Neural progenitor cell (in vitro differentiated cells): ENCODE results near the gene PSMB8. TPM values are rescaled to one million over a fixed set of nuclear protein-coding genes. Genes with fewer than 3 reads are reported as not detected.

ENCODE experiments used
- DNase-seq: peaks from one replicate; pipeline ENCODE4 v3.0.0-alpha.2; 2016; ENCODE audit warnings: low spot score
- H2AFZ ChIP-seq: fragments of 200-600 bp; sonication (generic); replicated peaks from 2 replicates; pipeline ENCODE4 v1.6.1; 2016; ENCODE audit warnings: antibody characterized with exemption
- H3F3A ChIP-seq: fragments of 200-600 bp; sonication (generic); 2 replicates; pipeline ENCODE4 v1.6.1; 2016; ENCODE audit warnings: antibody characterized with exemption, low read depth
- H3K27ac ChIP-seq: fragments of 200-600 bp; sonication (generic); 2 replicates; pipeline ENCODE4 v1.5.1; 2016; ENCODE audit warnings: mild to moderate bottlenecking
- H3K27me3 ChIP-seq: fragments of 200-600 bp; sonication (generic); 2 replicates; pipeline ENCODE4 v1.6.1; 2016; ENCODE audit warnings: mild to moderate bottlenecking, moderate library complexity
- H3K36me3 ChIP-seq: fragments of 200-600 bp; sonication (generic); 2 replicates; pipeline ENCODE4 v1.5.1; 2016
- H3K4me1 ChIP-seq: fragments of 200-600 bp; sonication (generic); 2 replicates; pipeline ENCODE4 v1.6.1; 2016; ENCODE audit warnings: mixed run types
- H3K4me2 ChIP-seq: fragments of 200-600 bp; sonication (generic); 2 replicates; pipeline ENCODE4 v1.6.1; 2016
- H3K4me3 ChIP-seq: fragments of 200-600 bp; sonication (generic); 2 replicates; pipeline ENCODE4 v1.5.1; 2016
- H3K79me2 ChIP-seq: fragments of 200-600 bp; sonication (generic); 2 replicates; pipeline ENCODE4 v1.6.1; 2016; ENCODE audit warnings: low read depth
- H3K9ac ChIP-seq: fragments of 200-600 bp; sonication (generic); 2 replicates; pipeline ENCODE4 v1.6.1; 2016
- H3K9me3 ChIP-seq: fragments of 200-600 bp; sonication (generic); 2 replicates; pipeline ENCODE4 v1.5.1; 2016; ENCODE audit warnings: low read depth
- H4K20me1 ChIP-seq: fragments of 200-600 bp; sonication (generic); 2 replicates; pipeline ENCODE4 v1.6.1; 2016; ENCODE audit warnings: low read depth
- H3K27ac Mint-ChIP-seq: 3 replicates; pipeline ENCODE4 v1.8.0; 2021; ENCODE audit warnings: mixed read lengths
- H3K27me3 Mint-ChIP-seq: 2 replicates; pipeline ENCODE4 v1.8.0; 2022; ENCODE audit warnings: low read depth, mild to moderate bottlenecking, inconsistent platforms, moderate library complexity, mixed read lengths; ENCODE audit not compliant: insufficient read depth
- H3K36me3 Mint-ChIP-seq: 3 replicates; pipeline ENCODE4 v1.8.0; 2021; ENCODE audit warnings: mixed read lengths
- H3K4me1 Mint-ChIP-seq: 3 replicates; pipeline ENCODE4 v1.8.0; 2021; ENCODE audit warnings: mixed read lengths
- H3K4me3 Mint-ChIP-seq: 3 replicates; pipeline ENCODE4 v1.8.0; 2021; ENCODE audit warnings: mild to moderate bottlenecking, moderate library complexity, mixed read lengths
- H3K9me3 Mint-ChIP-seq: 3 replicates; pipeline ENCODE4 v1.8.0; 2020; ENCODE audit warnings: mixed read lengths
- EZH2 ChIP-seq: fragments of 200-600 bp; sonication (generic); IDR thresholded peaks from 2 replicates; pipeline ENCODE4 v1.6.1; 2017; ENCODE audit warnings: antibody characterized with exemption, mild to moderate bottlenecking, moderate library complexity
- EZH2phosphoT487 ChIP-seq: fragments of 200-600 bp; sonication (generic); IDR thresholded peaks from 2 replicates; pipeline ENCODE4 v1.6.1; 2017; ENCODE audit warnings: antibody characterized with exemption
- total RNA-seq: library from RNA; depleted of rRNA; stranded (reverse); fragments of >200 nt; gene quantifications from 2 replicates; pipeline ENCODE4 v1.2.3, GENCODE V29; 2015; ENCODE audit warnings: low replicate concordance
- TF ChIP-seq, protein P1 (sequence below): fragments of 200-600 bp; sonication (generic); IDR thresholded peaks from 2 replicates; pipeline ENCODE4 v1.5.1; 2017; ENCODE audit warnings: antibody characterized with exemption, mild to moderate bottlenecking

The PSMB8 gene
- total RNA-seq, 1 donor from 2014 or later: 2.2 TPM

DNA sequence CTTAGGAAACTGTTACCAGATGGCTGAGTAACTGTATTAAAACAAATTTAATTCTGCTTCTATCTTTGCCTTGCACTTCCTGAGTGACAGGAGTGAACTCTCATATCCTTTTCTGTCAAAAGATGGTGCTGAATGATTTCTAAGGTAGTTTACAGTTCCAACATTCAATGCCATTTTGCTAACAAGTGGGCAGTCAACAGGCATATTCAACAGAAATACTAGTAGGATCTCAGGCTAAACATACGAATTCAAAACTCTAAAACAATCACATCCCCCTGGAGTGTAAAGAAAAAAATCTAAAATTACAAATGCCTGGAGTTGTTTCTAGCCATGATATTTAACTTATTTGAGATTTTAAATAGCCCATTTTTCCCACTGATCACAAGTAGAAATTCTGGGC lies 16.8 kb upstream of the PSMB8 start:
- Mint-ChIP-seq H3K27me3 (peaks cover 27% of the 10 kb centered on the region), H3K4me1 (no peaks in the 10 kb centered on the region), H3K9me3 (no peaks in the 10 kb centered on the region), H3K36me3 (no peaks in the 10 kb centered on the region), H3K4me3 (no peak overlapping the region), H3K27ac (no peak overlapping the region)
- Histone ChIP-seq H2AFZ (peak overlapping the region; percentile 70), H3K27me3 (peaks cover 37% of the 10 kb centered on the region), H3F3A (no peaks in the 10 kb centered on the region), H3K27ac (no peak overlapping the region), H3K79me2 (no peaks in the 10 kb centered on the region), H4K20me1 (no peaks in the 10 kb centered on the region), H3K36me3 (no peaks in the 10 kb centered on the region), H3K4me2 (peak overlapping the region; percentile 11), H3K9ac (no peak overlapping the region), H3K4me3 (no peak overlapping the region), H3K9me3 (no peaks in the 10 kb centered on the region), H3K4me1 (peaks cover 3% of the 10 kb centered on the region)
- no peak for DNase-seq
- TF ChIP-seq EZH2 (no peak), EZH2phosphoT487 (no peak)
- TF ChIP-seq, protein P1, sequence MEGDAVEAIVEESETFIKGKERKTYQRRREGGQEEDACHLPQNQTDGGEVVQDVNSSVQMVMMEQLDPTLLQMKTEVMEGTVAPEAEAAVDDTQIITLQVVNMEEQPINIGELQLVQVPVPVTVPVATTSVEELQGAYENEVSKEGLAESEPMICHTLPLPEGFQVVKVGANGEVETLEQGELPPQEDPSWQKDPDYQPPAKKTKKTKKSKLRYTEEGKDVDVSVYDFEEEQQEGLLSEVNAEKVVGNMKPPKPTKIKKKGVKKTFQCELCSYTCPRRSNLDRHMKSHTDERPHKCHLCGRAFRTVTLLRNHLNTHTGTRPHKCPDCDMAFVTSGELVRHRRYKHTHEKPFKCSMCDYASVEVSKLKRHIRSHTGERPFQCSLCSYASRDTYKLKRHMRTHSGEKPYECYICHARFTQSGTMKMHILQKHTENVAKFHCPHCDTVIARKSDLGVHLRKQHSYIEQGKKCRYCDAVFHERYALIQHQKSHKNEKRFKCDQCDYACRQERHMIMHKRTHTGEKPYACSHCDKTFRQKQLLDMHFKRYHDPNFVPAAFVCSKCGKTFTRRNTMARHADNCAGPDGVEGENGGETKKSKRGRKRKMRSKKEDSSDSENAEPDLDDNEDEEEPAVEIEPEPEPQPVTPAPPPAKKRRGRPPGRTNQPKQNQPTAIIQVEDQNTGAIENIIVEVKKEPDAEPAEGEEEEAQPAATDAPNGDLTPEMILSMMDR: no peak

DNA sequence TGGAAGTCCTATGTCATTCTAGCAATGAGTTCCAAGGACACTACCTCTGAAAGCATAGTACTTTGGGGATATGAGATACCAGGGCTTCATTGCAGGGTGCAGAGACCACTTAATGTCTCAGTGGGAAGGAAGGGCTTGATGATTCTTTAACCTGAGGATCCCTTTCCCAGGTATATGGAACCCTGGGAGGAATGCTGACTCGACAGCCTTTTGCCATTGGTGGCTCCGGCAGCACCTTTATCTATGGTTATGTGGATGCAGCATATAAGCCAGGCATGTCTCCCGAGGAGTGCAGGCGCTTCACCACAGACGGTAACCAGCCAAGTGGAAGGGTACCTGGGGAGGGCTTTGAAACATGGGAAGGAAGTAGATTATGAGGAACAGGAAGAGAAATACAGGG lies 14.3 kb upstream of the PSMB8 start:
- H3K36me3 ChIP-seq: no peaks in the 10 kb centered on the region
- no peak overlapping the region for H3K27ac ChIP-seq
- no peaks in the 10 kb centered on the region for H4K20me1 ChIP-seq
- H3K9me3 ChIP-seq: no peaks in the 10 kb centered on the region
- H2AFZ ChIP-seq: no peak overlapping the region
- H3K4me3 ChIP-seq: no peak overlapping the region
- H3K27me3 Mint-ChIP-seq: peaks cover 44% of the 10 kb centered on the region
- H3K9ac ChIP-seq: no peak overlapping the region
- H3F3A ChIP-seq: peaks cover 3% of the 10 kb centered on the region
- H3K9me3 Mint-ChIP-seq: no peaks in the 10 kb centered on the region
- H3K4me1 Mint-ChIP-seq: peaks cover 5% of the 10 kb centered on the region
- no peak for DNase-seq
- peaks cover 47% of the 10 kb centered on the region for H3K27me3 ChIP-seq
- TF ChIP-seq, protein P1: no peak
- TF ChIP-seq EZH2phosphoT487 (no peak), EZH2 (no peak)
- no peak overlapping the region for H3K4me2 ChIP-seq
- H3K79me2 ChIP-seq: no peaks in the 10 kb centered on the region
- no peaks in the 10 kb centered on the region for H3K36me3 Mint-ChIP-seq
- no peak overlapping the region for H3K4me3 Mint-ChIP-seq
- H3K27ac Mint-ChIP-seq: no peak overlapping the region
- H3K4me1 ChIP-seq: peaks cover 3% of the 10 kb centered on the region

DNA sequence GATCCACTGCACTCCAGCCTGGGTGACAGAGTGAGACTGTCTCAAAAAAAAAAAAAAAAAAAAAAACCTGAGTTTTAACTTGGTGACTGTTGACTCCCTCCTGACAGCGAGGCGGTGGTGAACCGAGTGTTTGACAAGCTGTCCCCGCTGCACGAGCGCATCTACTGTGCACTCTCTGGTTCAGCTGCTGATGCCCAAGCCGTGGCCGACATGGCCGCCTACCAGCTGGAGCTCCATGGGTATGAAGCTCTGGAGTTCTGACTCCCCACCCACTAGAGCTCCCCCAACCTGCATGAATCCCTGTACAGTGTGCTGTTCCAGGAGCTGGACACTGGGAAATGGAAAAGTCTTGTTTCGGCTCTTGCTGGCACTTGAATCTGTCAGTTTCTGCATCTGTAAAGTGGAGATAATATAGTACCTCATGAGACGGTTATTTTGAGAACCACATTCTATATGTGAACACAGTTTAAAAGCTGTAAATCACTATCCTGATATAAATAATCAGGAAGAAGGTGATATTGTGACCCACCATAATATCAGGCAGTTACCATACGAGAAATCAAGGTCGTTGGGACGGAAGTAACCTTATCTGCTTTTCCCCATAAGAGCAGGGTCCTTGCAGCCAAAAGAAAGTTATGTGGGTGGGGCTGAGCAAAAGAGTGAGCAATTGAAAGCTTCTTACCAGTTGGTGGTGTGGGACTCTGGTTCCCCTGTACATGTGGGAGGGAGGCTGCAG lies 13.5 kb upstream of the PSMB8 start:
- H3K9me3 Mint-ChIP-seq: no peaks in the 10 kb centered on the region
- DNase-seq: no peak

More for the DNA sequence above, 13.5 kb upstream of the PSMB8 start:
- H3K27me3 Mint-ChIP-seq: peaks cover 53% of the 10 kb centered on the region
- H3K9ac ChIP-seq: no peak overlapping the region
- no peaks in the 10 kb centered on the region for H3K36me3 Mint-ChIP-seq
- H3K4me3 Mint-ChIP-seq: no peak overlapping the region
- no peaks in the 10 kb centered on the region for H3K36me3 ChIP-seq
- no peaks in the 10 kb centered on the region for H4K20me1 ChIP-seq
- peaks cover 56% of the 10 kb centered on the region for H3K27me3 ChIP-seq
- H2AFZ ChIP-seq: no peak overlapping the region
- no peak overlapping the region for H3K27ac ChIP-seq
- H3K79me2 ChIP-seq: no peaks in the 10 kb centered on the region
- H3K4me3 ChIP-seq: no peak overlapping the region
- H3K4me1 Mint-ChIP-seq: peaks cover 8% of the 10 kb centered on the region
- TF ChIP-seq EZH2phosphoT487 (no peak), EZH2 (no peak)
- TF ChIP-seq, protein P1: no peak
- no peak overlapping the region for H3K27ac Mint-ChIP-seq
- H3K4me2 ChIP-seq: no peak overlapping the region
- H3F3A ChIP-seq: peaks cover 5% of the 10 kb centered on the region
- H3K4me1 ChIP-seq: peaks cover 3% of the 10 kb centered on the region
- no peaks in the 10 kb centered on the region for H3K9me3 ChIP-seq
